Stimulated activated CD8-positive, alpha-beta memory T cell treated with anti-CD3 and anti-CD28 coated beads, Interleukin-7, amount 100 ng/mL, for 48 hours (primary cell): ENCODE data around the gene ATXN7L1.

Experiments used
- DNase-seq, 2 donors: peaks; one replicate each; pipeline ENCODE4 v3.0.0-alpha.2; 2020; ENCODE audit warnings: low read depth in 1 of 2; ENCODE audit errors: extremely low read depth in 1 of 2

Gene ATXN7L1

DNA sequence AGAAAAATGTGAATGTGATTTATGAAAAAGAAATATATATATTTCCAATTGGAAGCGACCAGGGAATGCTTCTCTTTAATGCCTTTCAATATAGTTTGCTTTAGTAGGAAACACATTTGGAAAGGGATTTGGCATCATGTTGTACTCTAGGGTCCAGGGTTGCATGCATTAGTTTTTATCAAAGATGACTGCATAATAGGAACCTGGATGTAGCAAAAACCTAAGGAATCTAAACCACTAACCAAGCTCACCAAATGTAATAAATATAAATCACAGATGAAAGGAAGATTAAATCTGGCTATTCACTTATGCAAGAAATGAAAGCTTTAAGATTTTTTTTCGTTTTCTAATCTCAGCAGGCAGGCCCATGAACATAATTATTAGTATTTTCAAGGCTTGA, 120.0 kb downstream of the ATXN7L1 start:
- no peak for DNase-seq

DNA sequence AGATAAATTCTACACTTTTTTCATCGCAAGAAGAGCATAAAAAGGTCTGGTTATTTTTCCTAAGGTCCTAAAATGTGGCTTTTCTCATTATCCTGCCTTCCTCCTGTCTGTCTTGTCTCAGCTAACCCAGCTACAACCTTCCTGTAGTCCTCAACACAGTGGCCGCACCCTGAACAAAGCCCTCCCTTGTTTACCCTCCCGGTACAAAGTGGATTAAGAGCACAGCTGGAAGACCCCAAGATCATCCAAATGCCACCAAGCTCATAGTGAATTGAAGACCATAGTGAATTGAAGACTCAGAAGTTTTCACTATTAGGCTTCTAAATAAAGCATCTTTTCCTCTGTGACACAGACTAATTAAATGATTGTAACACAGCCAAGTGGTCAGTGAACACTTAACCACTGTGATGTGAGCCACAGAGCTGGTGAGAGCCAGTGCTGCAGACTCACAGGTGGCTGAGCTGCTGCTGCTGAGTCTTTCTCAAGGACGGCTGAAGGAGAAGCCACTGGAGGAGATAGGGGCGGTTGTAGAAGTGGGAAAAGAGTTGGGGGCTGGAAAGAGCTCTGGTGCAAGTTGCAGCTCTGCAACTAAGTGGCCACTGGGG, 123.6 kb downstream of the ATXN7L1 start:
- DNase-seq = no peak

DNA sequence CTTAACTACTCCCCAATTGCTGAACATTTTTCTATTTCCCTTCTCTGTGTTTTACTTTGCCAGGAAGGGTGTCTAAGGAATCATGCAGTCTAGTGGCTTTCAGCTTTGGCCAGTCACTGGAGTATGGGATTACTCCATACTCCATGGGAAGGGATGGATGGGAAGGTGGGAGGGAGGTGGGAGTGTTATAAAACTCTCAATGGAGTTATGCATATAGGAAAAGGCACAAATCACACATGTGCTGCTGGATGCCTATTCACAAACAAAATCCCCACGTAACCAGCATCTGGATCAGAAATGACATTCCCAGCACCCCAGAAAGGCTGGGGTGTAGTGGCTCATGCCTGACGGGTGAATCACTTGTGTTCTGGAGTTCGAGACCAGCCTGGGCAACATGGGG, 125.3 kb downstream of the ATXN7L1 start:
- DNase-seq = no peak

DNA sequence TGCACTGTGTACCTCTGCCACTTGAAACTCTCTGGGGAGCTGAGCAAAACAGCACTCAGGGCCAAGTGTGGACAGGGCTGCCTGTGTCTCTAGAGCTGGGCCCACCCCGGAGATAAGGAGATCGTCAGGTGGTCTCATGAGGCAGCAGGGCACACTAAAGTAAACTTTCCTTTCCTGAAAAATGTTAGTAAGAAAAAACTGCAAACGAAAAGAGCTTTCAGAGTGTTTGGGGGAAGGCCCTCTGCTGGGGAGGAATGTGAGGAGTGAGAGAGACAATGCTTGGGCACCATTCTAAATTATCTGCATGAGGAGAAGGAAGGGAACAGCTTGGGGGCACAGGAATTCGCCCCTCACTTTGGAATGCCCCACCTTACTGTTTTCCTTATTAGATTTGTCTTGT, 127.7 kb downstream of the ATXN7L1 start:
- no peak for DNase-seq

DNA sequence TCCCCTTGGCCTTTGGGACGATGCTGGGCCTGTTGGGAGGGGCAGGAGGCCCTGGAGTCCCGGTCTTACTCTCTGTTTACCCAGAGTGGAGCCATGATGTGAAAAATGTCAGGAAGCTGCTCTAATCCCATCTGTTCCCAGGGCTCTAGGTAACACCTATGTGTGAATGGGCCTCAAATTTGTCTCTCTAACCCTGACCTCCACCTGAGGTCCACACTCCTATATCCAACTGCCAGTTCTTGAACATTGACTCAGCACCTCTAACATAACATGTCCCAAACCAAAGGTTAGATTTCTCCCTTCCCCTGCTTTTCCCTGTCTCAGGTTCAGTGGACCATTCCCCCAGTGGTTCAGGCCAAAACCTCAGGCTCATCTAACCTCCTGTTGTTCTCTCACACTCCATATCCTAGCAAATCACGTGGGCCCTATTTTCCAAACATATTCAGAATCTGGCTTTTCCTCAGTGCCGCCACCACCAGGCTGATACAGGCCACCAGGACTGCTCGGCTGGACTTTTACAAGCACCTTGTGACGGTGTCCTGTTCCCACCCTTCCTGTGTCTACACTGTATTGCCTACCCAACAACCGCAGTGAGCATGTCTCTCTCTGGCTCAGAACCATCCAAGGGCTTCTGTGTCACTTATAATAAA, 130.6 kb downstream of the ATXN7L1 start:
- no peak for DNase-seq

DNA sequence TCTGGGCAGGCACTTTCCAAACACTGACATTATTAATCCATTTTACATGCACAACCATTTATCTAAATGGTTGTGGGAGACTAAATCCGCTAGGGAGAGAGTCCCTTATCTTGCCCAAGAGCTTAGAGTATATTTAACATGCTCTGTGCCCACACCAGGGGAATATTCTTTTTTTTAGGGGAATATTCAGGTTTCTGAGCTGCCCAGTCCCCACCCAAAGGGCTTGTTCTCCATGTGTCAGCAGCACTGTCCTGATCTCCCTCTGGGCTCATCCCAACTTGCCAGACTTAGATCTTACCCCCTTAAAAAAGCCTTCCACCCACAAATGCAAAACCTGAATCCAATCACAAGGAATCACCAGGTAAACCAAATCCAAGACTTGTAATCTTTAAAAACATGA, 132.1 kb downstream of the ATXN7L1 start:
- DNase-seq = no peak

DNA sequence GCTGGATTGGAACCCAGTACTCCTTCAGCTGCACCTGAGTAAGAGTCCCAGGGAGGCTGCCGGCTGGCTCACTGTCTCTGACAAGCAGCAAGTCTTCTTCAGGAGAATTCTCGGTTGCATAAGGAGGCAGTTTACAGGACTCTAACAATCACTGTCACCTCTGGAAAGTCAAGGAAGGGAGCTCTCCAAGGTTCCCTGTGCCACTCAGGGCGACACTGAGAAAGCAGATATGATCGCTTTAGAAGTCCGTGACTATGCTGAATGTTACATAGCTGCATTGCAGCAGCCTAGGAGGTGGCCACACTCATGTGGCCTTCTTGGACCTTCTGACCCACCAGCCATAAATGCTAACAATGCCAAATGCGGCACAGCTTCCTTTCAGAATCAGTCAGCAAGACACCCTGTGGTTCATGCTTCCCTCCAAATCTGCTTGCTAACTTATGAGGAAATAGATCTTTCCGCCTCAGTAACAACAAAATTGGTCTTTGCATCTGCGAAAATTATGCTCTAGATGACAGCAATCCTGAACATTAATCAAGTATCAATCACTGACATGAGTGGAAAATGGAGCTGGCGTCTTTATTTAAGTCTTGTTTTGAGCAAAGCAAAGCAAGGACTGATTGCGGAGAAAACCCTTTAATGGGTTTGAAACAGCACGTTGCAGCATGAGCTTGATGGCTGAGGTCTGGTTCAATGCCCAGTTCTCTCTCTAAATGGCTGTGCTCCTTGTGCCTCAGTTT, 132.9 kb downstream of the ATXN7L1 start:
- no peak for DNase-seq

DNA sequence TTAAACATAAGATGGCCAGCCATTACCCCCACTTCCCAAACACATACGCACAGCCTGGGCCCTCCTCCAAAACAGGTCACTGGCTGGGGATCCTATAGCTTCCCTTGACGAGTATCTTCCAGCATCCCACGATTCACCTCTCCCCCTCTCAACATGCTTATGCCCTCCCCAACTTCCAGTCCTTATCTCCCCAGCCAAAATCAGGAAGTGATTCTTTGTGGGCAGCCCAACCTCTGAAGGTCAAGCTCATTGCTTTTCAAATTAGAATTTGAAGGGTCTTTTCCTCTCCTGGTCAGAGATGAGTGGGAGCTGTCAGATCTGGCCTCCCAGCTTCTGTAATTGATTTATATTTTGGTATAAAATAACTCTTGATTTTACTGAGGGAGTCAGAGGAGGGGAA, 133.6 kb downstream of the ATXN7L1 start:
- no peak for DNase-seq

DNA sequence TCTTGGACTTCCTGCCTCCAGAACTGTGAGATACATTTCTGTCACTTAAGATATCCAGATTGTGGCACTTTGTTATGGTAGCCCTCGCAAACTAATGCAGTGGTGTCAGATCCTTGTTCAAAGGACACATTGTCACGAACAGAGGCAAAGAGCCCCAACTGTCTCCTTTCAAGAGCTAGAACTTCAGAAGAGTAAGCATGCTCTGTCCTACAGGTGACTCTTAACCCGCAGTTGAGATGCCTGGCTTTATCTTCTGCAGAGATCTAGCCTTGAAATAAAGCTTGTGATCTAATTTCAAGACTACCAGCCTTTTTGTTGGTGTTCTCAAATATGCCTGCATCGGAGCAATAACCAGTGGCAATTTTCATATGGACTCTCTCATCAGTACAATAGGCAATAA, 134.4 kb downstream of the ATXN7L1 start:
- no peak for DNase-seq

DNA sequence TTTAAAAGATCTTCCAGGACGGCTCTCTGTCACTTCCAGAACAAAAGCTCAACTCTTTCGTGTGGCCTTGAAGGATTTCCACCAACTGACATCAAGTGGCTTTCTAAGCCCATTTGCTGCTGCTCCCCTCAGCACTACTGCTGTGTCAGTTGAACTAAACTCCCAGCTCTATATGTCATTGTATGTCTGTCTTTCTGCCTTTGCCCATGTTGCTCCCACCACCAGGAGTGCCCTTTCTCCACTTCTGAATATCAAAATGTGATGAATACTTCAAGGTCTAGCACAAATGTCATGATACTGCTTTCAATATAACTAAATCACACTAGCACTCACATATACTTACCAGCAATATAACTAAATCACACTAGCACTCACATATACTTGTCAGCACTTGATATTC, 138.3 kb downstream of the ATXN7L1 start:
- DNase-seq = no peak

DNA sequence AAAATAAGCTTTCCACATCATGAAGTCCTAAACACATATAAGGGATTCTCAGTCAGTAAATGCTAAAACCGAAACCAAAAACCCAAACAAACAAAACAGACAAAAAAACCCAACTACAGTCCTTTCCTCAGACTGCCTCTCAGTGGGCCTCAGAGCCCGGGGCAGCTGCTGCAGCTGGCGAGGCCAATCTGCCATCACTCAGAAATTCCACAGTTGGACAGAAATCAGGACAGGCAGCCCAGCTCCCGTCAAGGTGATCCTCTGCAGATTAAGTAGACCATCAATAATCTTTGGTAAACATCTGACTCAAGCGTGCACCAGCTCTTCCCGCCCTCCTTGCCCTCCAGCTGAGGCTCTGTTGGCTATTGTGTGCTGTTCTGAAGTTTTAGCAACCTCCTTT, 142.2 kb downstream of the ATXN7L1 start:
- no peak for DNase-seq

DNA sequence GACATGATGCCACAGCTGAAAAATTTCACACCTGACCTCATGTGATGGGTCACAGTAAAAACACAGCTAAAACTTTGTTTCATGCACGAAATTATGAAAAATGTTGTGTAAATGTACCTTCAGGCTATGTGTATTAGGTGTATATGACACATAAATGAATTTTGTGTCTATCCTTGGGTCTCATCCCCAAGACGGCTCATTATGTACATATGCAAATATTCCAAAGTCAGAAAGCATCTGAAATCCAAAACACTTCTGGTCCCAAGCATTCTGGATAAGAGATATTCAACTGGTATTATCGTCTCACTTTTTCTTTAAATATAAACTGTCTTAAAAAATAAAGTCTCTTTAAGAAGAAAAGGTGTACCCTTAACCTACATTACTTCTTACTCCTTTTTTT, 145.4 kb downstream of the ATXN7L1 start:
- DNase-seq = no peak

DNA sequence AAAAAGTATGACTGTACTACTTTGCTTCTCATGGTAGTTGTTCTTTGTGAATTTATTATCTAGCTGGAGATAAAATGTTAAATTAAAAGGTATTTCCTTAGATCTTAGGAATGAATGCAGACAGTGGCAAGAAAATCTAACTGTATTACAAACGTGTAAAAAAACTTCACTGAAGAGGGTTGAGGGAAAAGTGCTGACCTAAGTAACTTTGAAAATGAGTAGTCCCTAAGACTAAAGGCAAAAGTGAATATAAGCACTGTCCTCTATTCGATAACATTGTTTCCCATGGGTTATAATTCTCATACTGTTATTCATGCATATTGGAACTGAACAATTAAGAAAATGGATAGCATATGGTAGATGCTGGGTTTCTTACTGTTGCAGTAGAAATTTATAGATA, 148.4 kb downstream of the ATXN7L1 start:
- DNase-seq = no peak

DNA sequence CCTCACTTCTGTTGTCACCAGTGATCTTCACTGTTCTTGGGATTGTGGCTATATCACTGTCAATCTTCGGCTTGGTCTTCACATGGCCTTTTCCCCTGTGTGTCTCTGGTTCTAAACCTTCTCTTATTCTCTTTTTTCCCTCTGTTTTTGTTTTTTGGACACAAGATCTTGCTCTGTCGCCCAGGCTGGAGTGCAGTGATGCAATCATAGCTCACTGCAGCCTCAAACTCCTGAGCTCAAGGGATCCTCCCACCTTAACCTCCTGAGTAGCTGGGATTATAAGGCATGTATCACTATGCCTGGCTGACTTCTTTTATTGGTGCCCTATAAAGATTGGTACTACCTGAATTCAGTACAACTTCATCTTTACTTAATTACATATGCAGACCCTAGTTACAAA, 151.7 kb downstream of the ATXN7L1 start:
- DNase-seq = no peak

DNA sequence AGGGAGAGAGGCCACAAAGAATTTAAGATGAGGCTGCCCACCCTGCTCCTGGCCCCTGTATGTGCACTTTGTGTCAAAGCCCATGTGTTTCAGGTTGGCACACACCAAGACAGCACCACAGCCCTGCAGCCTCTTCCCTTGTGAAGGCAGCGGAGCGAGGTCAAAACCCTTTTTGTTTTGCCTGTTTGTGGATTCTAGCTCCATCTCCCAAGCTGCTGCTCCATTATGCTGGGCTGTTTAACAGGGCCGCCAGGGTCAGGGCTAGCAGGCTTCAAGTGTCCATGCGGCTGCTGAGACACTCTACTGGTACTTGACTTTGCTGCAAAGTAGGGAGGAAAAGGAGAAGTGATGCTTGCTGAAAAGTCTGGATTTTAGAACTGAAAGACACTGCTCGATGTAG, 152.8 kb downstream of the ATXN7L1 start:
- DNase-seq = no peak

DNA sequence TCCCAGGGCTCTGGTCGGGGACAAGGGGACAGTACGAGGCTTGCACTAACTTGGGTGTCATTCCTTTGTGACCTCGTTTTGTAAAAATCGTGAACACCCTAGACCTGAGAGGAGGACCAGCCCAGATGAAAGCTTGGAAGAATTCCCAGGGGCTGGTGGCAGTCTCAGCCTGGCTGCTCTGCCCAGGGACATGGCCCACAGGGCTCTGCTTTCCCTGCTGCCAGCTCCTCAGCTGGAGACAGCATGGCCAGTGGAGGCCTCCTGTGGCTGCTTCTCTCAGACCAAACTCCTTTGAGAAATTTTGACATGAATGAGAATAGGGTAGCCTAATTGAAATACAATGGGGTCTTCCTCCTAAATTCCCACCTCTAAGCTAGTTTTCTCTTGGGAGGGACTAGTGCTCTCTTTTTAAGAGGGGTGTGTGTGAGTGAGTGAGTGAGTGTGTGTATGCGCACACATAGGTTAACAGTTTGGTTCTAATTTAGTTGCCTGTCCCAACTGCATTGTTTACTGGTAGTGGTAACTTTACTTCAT, 154.8 kb downstream of the ATXN7L1 start:
- no peak for DNase-seq

DNA sequence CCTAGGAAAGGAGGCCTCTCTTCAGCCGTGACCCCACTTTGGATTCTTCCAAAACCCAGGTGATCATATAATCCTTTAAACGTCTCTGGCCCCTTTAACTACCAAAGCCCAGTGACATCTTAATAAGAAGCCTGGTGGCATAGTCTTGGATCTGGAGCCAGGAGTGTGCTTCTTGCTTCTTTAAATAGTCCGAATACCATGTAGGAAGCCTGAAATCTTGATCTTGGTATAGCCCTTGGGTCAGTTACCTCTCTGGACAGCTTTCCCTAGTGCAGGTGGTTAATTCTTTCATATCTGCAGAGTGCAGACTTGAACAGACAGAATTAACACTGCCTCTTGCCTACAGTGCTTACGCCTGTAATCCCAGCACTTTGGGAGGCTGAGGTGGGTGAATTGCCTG, 156.5 kb downstream of the ATXN7L1 start:
- no peak for DNase-seq

DNA sequence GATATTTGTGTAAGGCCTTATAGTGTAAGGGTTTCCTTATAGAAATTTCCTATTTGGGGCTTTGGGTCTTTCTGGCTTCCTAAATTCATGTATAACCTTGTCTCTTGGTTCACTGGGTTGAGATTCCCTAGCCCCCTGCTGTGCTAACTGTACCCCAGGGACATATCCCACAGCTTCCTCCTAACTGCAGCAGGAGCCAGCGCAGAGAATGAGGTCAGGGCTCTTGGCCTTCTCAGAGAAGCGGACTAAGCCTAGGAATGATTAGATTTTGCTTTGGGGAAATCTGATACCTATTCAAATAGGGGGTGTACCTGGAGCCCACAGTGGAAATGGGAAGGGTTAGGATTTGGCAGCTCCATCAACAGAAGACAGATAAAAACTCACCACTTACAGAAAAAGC, 157.0 kb downstream of the ATXN7L1 start:
- DNase-seq = no peak

DNA sequence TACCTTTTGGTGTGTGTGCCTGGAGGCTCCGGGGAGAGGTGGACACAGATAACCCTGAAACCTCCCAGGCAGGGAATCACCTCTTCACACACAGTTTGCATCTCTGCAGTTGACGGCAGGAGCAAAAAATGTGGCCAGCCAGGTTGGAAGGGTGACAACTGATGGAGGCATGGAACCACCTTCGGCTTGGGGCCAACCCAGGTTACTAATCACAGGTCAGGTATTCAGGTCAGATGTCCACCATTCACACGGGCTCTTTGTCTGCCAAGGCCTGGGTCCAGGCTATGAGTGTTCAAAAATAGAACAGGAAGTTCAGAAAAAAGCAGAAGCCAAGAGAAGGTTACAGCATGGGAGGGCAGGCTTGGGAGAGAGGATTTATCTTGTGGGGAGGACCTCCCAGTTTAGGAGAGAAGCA, 157.9 kb downstream of the ATXN7L1 start:
- DNase-seq = no peak

DNA sequence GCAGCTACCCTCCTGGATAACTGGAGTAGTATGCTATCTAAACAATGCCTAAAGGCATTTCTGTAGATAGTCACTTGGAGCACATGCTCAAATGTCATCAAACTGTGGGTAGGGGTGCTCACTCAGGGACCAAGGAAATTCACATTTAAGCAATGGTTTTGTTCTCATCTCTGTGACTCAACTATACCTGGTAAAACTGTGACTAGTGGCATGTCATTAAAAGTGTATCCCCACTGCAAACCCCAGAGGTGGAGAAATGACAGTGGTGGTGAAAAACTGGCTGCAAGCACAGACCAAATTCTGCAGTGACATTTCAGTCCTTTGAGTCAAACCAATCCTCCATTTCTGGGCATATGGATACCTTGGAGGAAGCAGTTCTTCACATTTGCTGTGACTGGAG, 160.9 kb downstream of the ATXN7L1 start:
- no peak for DNase-seq

DNA sequence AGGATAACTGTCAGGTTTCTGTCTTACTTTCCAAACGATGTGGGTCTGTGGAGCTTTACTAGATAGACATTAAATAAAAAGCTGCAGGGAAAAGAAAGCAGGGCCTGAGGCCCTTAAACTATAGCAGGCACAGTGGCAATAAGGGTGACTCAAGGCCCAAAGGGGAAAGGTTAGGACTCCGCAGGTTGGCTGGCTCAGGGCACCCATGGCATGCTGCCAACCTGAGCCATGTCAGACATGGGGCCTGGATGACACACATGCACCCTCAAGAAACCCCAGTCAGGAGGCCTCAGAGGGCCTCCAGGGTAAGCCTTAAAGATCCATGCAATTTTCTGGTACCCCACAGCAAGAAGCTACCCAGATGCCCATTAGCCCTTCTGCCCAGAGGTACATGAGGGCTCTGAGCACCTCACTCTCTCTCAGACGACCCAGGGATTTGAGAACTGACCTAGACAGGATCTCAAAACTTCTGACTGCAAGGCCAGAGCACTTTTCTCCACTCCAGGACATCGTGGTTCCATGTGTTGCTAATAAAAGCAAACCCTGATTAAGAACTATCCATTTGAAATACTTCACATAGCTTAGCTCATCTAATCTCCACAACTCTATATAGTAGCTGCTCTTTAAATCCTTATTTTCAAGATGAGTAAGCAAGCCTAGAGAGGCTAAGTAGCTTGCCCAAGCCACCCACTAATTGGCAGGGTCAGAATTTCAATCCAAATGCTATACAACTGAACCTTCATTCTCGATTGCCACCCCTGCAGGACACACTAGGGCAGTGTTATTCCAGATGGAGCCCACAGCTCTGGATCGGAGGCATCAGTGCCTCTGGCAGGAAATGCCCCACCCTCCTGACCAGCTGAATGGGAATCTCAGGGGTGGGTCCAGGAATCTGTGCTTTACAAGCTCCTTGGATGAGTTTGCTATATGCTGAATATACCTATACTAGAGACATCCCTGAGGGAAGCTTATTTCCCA, 162.6 kb downstream of the ATXN7L1 start:
- DNase-seq = no peak
